NCI-H1048 (cell line): ENCODE measurements around the gene SOWAHB.
"Not testable (repeated sequence)": the region's sequence is repeated elsewhere in the genome, so short reads cannot be mapped to it uniquely, and the experiment has no call there.

Source experiments
- DNase-seq: peaks from one replicate; lab custom pipeline; 2025; lab: John Stamatoyannopoulos, UW

Gene SOWAHB

GRCh38 chr4:76895619-76896018 is 2.3 kb downstream of the SOWAHB start:
- DNase-seq: no peak

DNA sequence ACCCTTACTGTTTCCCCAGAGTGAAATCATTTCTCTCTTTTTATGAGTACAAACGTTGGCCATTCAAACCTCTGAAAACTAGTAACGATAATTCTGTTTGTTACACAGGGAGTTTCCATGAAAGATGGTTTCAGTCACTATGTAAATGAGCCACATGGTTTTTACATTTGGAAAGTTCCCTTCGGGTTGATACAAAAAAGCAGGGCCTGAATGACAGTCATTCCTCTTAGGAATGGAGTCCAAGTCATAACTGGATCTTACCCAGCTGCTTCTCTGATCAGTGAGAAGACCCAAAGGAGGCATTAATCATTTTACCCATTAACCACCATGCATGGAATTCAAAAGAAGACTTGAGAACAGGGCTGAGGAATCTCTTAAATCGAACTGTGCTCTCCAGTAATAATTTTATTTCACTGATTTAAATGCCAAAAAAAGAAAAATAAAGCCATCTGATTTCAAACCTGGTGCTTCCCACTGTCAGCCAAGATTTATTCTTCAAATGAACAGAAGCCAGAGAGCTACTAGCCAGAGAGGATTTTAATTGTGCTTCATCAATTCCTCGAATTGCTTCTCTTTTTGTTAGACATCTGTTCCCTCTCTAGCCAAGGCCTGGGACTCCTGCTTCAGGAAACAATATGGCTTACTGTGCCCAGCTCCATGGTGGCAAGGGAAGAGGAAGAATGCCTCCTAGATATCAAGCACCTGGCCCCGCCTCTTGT is 3.2 kb downstream of the SOWAHB start:
- no peak for DNase-seq

GRCh38 chr4:76892601-76893000 is 5.3 kb downstream of the SOWAHB start:
- DNase-seq: no peak

DNA sequence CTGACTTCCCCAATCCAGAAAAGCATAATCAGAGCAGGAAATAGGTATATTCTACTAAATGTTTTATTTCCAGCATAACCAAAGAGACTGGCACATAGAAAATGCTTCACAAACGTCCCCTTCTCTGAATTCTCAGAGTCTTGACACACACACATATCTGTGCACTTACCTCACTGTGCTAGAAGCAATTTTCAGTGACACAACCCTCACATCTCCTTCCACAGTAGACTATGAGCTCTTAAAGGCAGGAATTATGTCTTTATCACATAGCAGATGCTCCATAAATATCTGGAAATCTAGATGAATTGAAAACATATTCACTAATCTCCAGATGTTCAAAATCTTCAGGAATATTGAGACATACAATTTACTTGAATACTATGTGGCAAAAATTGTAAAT is 5.9 kb downstream of the SOWAHB start:
- DNase-seq: no peak

GRCh38 chr4:76886848-76887441 is 11.0 kb downstream of the SOWAHB start:
- DNase-seq: no peak

DNA sequence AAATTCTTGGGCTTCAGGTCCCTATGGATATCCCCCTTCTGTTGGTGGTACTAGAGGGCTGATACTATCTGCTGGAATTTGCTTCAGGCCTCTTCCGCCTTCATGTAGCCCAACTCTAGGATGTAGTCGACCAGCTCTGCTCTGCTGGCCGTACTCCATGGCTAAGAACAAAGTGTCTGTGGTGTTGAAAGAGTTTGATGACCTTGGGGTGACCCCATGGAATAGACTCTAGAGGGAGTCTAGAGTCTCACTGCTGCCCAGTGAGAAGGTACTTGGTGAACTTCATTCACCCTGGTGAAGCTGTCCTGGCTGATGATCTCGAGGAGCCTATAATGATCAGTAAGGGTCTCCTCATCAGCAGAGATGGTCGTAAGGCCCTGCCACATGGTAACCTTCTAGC is 11.7 kb downstream of the SOWAHB start:
- no peak for DNase-seq

- DNase-seq: no peak
These were observed 14.8 kb downstream of the SOWAHB start for GRCh38 chr4:76883147-76883546.

DNA sequence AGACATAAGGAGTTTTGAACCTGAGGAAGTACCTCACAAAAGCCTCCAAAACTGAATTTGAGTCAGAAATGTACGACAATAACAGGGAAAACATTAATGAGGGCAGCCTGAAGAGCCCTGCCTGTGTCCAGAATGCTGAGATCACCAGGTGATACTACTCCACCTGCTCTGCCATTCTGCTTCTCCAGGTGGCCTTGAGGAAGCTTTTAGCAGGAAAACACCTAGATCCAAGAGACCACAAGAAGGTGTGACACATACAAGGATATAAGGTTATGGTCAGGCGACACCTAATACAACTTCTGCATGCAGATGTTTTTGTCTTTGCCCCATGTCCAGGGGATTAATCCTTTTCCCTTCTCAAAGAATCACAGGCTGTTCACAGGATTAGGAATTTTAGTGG is 15.3 kb downstream of the SOWAHB start:
- no peak for DNase-seq

- DNase-seq: no peak
These were observed 16.6 kb downstream of the SOWAHB start for GRCh38 chr4:76881375-76881774.

DNA sequence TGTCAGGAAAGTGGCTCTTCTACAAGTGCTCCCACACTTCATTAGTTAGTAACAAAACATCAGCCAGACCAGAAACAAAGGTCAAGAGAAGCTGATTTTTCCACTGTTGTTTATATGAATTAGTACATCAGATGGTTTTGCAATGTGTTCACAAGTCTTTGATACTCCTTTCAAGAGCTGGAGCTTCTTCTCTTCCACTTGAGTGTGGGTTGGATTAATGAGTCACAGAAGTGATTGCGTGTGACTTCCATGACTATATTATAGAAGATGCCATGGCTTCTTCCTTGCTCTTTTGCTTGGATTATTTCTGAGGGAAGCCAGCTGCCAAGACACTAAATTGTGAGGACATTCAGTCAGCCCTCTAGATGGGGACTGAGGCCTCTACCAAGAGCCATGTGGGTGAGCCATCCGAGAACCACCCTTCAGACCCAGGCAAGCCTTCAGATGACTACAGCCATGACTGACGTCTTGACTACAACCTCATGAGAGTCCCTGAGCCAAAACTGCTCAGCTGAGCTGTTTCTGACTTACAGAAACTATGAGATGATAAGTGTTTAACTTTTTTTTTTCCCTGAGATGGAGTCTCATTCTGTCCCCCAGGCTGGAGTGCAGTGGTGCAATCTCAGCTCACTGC is 18.1 kb downstream of the SOWAHB start:
- DNase-seq: no peak

DNA sequence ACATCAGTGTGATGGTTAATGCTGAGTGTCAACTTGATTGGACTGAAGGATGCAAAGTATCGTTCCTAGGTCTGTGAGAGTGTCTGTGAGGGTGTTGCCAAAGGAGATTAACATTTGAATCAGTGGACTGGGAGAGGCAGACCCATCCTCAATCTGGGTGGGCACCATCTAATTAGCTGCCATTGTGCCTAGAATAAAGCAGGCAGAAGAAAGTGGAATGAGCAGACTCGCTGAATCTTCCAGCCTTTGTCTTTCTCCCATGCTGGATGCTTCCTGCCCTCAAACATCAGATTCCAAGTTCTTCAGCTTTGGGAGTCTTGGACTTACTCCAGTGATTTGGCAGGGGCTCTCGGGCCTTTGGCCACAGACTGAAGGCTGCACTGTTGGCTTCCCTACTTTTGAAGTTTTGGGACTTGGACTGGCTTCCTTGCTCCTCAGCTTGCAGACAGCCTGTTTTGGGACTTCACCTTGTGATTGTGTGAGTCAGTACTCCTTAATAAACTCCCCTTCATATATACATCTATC is 19.2 kb downstream of the SOWAHB start:
- DNase-seq: not testable (repeated sequence)

DNA sequence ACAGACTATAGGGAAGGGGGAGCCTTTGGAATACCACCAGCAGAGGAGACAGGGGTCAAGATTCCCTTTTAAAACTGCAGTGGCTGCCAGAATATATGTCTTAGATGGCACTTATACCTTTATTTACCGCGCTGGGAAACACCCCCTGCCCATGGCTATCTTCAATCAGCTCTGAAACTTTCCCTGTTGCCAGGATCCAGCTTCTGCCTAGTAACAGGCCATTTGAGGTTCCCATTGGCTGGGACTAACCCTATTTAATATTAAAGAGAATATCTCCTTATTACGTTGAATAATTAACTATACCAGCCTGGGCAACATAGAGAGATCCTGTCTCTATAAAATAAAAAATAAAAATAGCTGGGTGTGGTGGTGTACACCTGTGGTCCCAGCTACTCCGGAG is 23.8 kb downstream of the SOWAHB start:
- DNase-seq: no peak

DNA sequence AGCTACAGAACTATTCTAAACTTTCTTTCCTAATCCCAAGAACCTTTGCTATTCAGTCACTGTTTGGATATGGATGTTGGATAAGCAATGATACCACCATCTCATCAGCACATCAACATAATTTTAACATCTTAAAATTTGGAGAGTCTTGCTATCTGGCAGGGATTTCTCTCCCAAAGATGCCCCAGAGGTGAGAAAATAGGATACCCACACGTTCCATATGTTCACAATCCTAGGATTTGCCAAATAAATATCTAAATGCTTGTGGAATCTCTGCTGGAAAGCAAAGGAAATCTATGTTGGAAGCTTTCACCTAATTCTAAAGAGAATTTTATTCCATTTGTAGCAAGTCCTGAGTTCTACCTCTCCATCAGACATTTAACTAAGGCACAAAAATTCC is 24.4 kb downstream of the SOWAHB start:
- DNase-seq: no peak

DNA sequence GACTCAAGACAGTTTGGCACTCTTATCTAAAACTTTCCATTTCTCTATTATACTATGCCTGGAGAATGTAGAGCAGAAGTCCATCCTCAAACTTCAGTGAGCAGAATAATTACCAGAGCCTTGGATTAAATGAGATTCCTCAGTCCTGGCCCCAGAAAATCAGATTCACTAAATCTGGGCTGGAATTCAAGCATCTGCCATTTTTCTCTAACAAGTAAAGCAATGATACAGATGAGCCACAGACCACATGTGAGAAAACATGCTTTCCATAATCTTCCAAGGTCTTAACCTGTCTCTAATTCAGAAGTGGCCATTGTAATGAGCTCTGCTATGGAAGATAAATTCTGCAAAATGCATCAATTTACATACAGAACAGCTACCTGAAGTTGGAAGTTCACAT is 25.4 kb downstream of the SOWAHB start:
- no peak for DNase-seq

DNA sequence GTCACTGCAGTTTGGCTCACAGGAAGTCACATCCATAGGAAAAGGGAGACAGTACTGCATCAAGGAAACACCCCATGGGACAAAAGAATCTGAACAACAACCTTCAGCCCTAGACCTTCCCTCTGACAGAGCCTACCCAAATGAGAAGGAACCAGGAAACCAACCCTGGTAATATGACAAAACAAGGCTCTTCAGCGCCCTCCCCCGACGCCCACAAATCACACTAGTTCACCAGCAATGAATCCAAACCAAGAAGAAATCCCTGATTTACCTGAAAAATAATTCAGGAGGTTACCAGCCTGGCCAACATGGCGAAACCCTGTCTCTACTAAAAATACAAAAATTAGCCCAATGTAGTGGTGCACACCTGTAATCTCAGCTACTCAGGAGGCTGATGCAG is 29.2 kb downstream of the SOWAHB start:
- DNase-seq: not testable (repeated sequence)

DNA sequence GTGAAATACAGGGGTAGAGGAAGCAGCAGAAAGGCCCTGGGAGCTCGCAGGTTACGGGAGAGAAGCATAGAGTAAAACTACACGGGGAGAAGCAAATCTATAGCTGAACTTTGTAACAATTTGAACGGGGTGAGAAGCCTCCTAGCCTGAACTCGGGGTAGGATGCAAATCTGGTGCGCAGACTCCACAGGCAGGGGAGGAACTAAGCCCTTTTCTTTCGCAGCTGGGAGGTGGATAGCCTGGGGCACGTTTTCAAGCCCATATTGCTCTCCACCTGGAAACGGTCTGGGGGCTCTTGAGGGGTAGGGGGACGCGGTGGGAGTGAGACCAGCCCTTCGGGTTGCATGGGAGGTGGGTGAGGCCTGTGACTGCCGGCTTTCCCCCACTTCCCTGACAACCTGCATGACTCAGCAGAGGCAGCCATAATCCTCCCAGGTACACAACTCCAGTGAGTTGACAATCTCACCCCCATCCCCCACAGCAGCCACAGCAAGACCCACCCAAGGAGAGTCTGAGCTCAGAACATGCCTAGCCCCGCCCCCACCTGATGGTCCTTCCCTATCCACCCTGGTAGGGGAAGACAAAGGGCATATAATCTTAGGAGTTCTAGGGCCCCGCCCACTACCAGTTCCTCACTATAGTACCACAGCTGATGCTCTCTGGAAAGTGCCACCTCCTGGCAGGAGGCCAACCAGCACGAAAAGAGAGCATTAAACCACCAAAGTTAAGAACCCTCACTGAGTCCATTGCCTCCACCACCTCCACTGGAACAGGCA is 29.9 kb downstream of the SOWAHB start:
- no peak for DNase-seq

DNA sequence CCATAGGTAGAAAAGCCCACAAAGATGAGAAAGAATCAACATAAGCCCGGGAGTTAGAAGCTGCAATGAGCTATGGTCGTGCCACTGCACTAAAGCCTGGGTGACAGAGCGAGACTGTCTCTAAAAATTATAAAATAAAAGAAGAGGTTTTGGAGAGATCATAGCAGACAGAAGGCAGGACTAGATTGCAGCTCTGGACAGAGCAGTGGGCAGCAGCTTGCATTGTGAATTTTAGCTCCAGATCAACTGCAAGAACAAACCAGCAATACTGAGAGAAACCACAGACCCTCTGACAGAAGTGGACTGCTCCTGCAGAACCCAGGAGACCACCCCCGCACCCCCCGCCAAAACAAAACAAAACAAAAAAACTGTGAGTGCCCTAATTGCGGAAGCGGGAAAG is 30.6 kb downstream of the SOWAHB start:
- DNase-seq: no peak

- DNase-seq: no peak
These were observed 31.3 kb downstream of the SOWAHB start for GRCh38 chr4:76866641-76867040.

DNA sequence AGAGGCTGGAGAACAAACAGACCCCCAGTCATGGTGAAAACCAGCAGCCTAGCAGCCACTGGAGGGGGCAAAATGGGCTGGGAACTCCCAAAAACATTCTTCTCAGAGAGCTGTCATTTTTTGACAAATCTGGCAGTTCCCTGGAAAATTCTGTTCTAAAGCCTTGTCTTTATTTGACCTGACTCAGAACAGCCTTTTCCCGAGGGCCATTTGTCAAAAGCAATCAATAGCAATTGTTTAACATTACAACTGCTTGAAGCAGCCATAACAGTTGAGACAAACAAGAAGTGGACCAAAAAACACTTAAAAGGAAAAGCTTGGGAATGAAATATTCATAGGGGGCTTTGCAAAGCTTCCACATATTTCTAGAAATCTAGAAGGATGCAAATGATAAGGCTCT is 39.6 kb downstream of the SOWAHB start:
- DNase-seq: no peak

- no peak for DNase-seq
These were observed 40.9 kb downstream of the SOWAHB start for GRCh38 chr4:76857074-76857409.

DNA sequence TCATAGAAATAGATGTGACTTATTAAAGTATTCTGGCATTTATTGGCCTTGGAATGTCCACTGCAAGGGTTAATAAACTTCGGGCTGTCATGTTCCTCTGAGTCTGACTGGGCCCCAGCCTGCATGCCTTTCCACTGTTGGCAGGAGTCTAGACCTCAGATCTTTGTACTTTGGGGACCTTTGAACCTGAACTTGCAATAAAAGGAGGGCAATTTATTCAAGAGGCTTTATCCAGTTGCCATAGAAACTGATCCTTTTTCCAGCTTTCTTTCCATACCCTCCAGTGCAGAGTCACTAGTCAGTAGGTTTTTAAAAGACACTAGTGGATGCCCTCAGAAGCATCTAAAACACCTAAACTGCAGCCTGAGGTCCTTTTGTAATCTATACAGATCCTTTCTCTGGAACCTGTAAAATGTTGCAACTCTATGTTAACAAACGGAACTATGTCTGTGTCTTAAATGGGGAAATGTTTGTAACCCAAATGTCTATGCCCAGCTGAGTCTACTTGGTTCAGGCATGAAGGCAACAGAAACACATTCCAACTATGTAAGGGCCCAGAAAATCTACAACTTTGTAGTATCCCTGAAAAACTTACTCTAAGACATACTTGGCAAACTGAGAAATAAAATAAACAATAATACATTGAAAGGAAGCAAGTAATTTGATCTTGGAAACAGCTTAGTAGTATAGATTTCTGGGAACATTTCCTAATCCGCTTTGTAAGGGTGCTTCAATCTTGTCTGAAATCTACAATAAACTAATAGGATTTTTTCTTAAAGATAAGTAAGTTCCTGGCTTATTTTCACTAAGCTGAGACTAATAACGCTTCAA is 41.5 kb downstream of the SOWAHB start:
- no peak for DNase-seq

- no peak for DNase-seq
These were observed 43.1 kb downstream of the SOWAHB start for GRCh38 chr4:76854858-76855257.
